ENCODE data around the gene MYL5. TPM values are rescaled to one million over a fixed set of nuclear protein-coding genes. Genes with fewer than 3 reads are reported as not detected.

The MYL5 gene
- total and polyA plus RNA-seq, 2 of the 13 experiments (the other 11 are each of a cell fraction or from before 2014, with no cell fraction given), result 6.5 to 16.0 TPM

- WGBS (ENCODE audit: low lambda C conversion rate), result 75% methylated on average over 5 of the region's 18 CpGs
- H4K20me1 ChIP-seq (ENCODE audit: insufficient read depth, low read length), result peaks cover 35% of the 10 kb centered on the region; the same call in 1 of the 2 replicates
- ATAC-seq, result peak; percentile 18; the same call in 2 of the 3 replicates
- TF ChIP-seq HNRNPL (IDR thresholded peaks at IDR 0.05; ENCODE audit: low read depth, low read length), result no peak
- 0 out of 2 replicates have a peak, but pooled peaks have one; percentile 11 for TF ChIP-seq ZNF687 (CRISPR knock-in tag; IDR thresholded peaks at IDR 0.05)
- no peak overlapping the region for H3K9ac ChIP-seq (ENCODE audit: insufficient read depth, low read depth, low read length)
- DNase-seq (ENCODE audit: low spot score), result no peak
- H3K79me2 ChIP-seq (ENCODE audit: insufficient read depth, low read length), result peaks cover 59% of the 10 kb centered on the region
- POLR2A ChIA-PET, result no interaction called here
- peaks cover 2 to 9% of the 10 kb centered on the region in 2 experiments; a peak in 3 of 5 replicates for H3K36me3 ChIP-seq (replicated peaks in 1 of 2; ENCODE audit: control insufficient read depth in 1 of 2, insufficient read depth in 2 of 2, low read length in 2 of 2)
- no peak overlapping the region for H3K4me2 ChIP-seq (ENCODE audit: low read depth, low read length)
- no peak for FAIRE-seq
- H2AFZ ChIP-seq (ENCODE audit: low read length), result no peak overlapping the region
- no peaks in the 10 kb centered on the region for H3K27me3 ChIP-seq (ENCODE audit: control insufficient read depth in 1 of 2, insufficient read depth in 2 of 2, low read length in 2 of 2)
- in situ Hi-C loops (cut with HindIII; ENCODE audit: extremely low pct_ligation_motif_present, low pct_unique_long_range_greater_than_20kb), result no loop called here
- no peaks in the 10 kb centered on the region for H3K9me3 ChIP-seq (ENCODE audit: low read length)
- intact Hi-C loops (cut with micrococcal nuclease; ENCODE audit: unreplicated experiment), result no loop called here
- H3K4me3 ChIP-seq (replicated peaks in 1 of 3; ENCODE audit: insufficient read depth in 1 of 3, low read depth in 2 of 3, low read length in 3 of 3), result no peak overlapping the region
- H3K27ac ChIP-seq (ENCODE audit: extremely low read length, insufficient read depth, low read length), result no peak overlapping the region
- H3K4me1 ChIP-seq (ENCODE audit: insufficient read depth, low read length), result peaks cover 21% of the 10 kb centered on the region
- CTCF ChIA-PET (ENCODE audit: low intra/inter-chr PET ratio, low total read pairs), result no interaction called here
- no TSS peak for BruUV-seq (replicated peaks)
These were observed 39.7 kb downstream of the MYL5 start for GRCh38 chr4:714087-714486.

- no peak for ATAC-seq
- TF ChIP-seq SSRP1 (CRISPR knock-in tag; IDR thresholded peaks at IDR 0.05), result no peak
- TF ChIP-seq KDM3A (CRISPR knock-in tag; IDR thresholded peaks at IDR 0.05; ENCODE audit: low read depth), result no peak
- TF ChIP-seq RFXANK (CRISPR knock-in tag; IDR thresholded peaks at IDR 0.05), result no peak
- no peak for TF ChIP-seq MAF1 (CRISPR knock-in tag; IDR thresholded peaks at IDR 0.05; ENCODE audit: borderline replicate concordance)
- no peak for TF ChIP-seq NR1H2 (CRISPR knock-in tag; IDR thresholded peaks at IDR 0.05; ENCODE audit: borderline replicate concordance, low read depth)
- no peak for TF ChIP-seq ZHX1 (CRISPR knock-in tag; IDR thresholded peaks at IDR 0.05; ENCODE audit: low read depth)
- no peak for TF ChIP-seq ZNF605 (CRISPR knock-in tag; IDR thresholded peaks at IDR 0.05)
- TF ChIP-seq IKZF4 (CRISPR knock-in tag; IDR thresholded peaks at IDR 0.05; ENCODE audit: borderline replicate concordance, low read depth, not compliant biosample characterization), result no peak
- no peak for TF ChIP-seq HNRNPUL1 (IDR thresholded peaks at IDR 0.05; ENCODE audit: low read depth, low read length)
These were observed 43.4 kb downstream of the MYL5 start for GRCh38 chr4:717601-718320.

More at GRCh38 chr4:717601-718320, 43.4 kb downstream of the MYL5 start:
- Histone ChIP-seq H4K20me1 (ENCODE audit: insufficient read depth, low read length) (peaks cover 37% of the 10 kb centered on the region; the same call in 1 of the 2 replicates), H3K4me1 (ENCODE audit: insufficient read depth, low read length) (no peaks in the 10 kb centered on the region), H3K4me2 (ENCODE audit: low read depth, low read length) (no peak overlapping the region), H3K27ac (ENCODE audit: extremely low read length, insufficient read depth, low read length) (no peak overlapping the region), H3K79me2 (ENCODE audit: insufficient read depth, low read length) (peaks cover 47% of the 10 kb centered on the region), H2AFZ (ENCODE audit: low read length) (no peak overlapping the region), H3K9me3 (ENCODE audit: low read length) (no peaks in the 10 kb centered on the region), H3K4me3 (replicated peaks in 1 of 3; ENCODE audit: insufficient read depth in 1 of 3, low read depth in 2 of 3, low read length in 3 of 3) (no peak overlapping the region), H3K36me3 (replicated peaks in 1 of 2; ENCODE audit: control insufficient read depth in 1 of 2, insufficient read depth in 2 of 2, low read length in 2 of 2) (peaks cover 0 to 2% of the 10 kb centered on the region in 2 experiments; a peak in 1 of 5 replicates), H3K27me3 (ENCODE audit: control insufficient read depth in 1 of 2, insufficient read depth in 2 of 2, low read length in 2 of 2) (no peaks in the 10 kb centered on the region; a peak in 1 of 5 replicates), H3K9ac (ENCODE audit: insufficient read depth, low read depth, low read length) (no peak overlapping the region)
- FAIRE-seq (no peak), DNase-seq (ENCODE audit: low spot score) (no peak)
- intact Hi-C loops (cut with micrococcal nuclease; ENCODE audit: unreplicated experiment) (no loop called here), in situ Hi-C loops (cut with HindIII; ENCODE audit: extremely low pct_ligation_motif_present, low pct_unique_long_range_greater_than_20kb) (no loop called here)
- POLR2A ChIA-PET, result no interaction called here
- WGBS (ENCODE audit: low lambda C conversion rate), result 95% methylated on average over 34 of the region's 34 CpGs
- BruUV-seq (replicated peaks), result no TSS peak
- CTCF ChIA-PET (ENCODE audit: low intra/inter-chr PET ratio, low total read pairs), result no interaction called here
